Measurements from ENCODE around the gene RNASEL.
A peak's percentile ranks its signal among the peaks of the same experiment; 100 is the strongest.

The RNASEL gene

DNA sequence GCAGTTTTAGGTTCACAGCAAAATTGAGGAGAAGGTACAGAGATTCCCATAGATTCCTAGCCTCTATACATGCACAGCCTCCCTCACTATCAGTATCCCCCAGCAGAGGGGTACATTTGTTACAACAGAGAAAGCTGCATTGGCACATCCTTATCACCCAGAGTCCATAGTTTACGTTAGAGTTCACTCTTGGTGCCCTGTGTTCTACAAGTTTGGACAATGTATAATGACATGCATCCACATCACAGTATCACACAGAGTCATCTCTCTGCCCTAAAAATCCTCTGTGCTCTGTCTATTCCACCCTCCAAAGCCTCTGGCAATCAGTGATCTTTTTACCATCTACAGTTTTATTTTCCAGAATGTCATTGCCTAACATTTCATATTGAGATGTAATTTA lies 37.5 kb upstream of the RNASEL start:
- Histone ChIP-seq H3K4me3 (no peak overlapping the region), H3K27ac (no peak overlapping the region)
- no peak for DNase-seq (ENCODE audit: low spot score)
- TF ChIP-seq, protein P1, sequence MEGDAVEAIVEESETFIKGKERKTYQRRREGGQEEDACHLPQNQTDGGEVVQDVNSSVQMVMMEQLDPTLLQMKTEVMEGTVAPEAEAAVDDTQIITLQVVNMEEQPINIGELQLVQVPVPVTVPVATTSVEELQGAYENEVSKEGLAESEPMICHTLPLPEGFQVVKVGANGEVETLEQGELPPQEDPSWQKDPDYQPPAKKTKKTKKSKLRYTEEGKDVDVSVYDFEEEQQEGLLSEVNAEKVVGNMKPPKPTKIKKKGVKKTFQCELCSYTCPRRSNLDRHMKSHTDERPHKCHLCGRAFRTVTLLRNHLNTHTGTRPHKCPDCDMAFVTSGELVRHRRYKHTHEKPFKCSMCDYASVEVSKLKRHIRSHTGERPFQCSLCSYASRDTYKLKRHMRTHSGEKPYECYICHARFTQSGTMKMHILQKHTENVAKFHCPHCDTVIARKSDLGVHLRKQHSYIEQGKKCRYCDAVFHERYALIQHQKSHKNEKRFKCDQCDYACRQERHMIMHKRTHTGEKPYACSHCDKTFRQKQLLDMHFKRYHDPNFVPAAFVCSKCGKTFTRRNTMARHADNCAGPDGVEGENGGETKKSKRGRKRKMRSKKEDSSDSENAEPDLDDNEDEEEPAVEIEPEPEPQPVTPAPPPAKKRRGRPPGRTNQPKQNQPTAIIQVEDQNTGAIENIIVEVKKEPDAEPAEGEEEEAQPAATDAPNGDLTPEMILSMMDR (IDR thresholded peaks at IDR 0.05) = no peak

DNA sequence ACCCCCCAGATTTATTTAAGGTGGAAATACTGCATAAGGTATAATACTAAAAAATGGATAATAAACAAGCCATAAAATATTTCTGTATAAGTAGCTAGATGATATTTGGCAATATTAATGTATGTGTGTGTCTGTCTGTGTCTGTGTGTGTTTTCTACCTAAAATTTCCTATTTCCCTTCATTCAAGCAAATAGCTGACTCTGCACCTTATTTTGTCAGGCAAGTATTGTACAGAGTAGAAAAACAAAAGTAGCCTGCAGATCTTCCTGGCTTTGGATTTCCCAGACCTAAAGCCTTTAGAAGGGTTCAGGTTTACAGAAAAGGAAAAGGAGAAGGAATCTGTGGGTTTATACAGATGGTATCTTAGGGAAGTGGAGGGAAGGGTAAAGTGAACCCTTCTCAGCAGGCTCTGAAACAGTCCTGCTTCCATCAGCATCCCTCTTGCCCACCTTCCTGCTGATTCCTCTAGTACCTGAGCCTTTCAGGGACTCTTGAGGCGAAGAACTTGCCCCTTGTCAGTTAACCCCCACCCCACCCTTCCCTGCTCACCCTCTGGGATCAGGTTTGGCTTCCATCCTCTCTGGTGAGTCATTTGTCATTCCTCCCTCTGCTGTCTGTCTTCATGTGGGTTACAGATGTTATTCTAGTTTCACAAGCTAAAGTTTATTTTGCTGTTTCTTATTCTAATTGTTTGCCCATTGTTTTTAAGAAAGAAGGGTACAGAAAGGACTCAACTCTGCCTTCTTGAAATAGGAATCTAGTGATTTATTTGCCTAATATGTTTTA lies 36.9 kb upstream of the RNASEL start:
- H3K4me3 ChIP-seq = no peak overlapping the region
- no peak for DNase-seq (ENCODE audit: low spot score)
- TF ChIP-seq, protein P1 (IDR thresholded peaks at IDR 0.05) = no peak
- no peak overlapping the region for H3K27ac ChIP-seq

DNA sequence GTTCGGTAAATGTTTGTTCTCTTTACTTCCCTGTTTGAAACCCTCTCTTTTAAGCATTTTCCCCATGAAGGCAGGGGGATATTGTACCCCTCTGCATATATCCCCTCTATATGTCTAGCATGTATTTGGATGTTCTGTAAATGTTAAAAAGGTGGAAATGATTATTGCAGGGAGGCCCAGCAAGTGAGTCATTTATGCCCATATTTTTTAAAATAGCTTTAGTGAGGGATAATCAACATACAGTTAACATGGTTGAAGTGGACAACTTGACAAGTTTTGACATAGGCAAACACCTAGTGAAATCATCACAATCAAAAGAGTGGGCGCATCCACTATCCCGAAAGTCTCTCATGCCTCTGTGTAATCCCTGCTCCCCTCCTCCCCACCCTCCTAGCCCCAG lies 36.0 kb upstream of the RNASEL start:
- Histone ChIP-seq H3K27ac (no peak overlapping the region), H3K4me3 (no peak overlapping the region)
- TF ChIP-seq, protein P1 (IDR thresholded peaks at IDR 0.05) = no peak
- no peak for DNase-seq (ENCODE audit: low spot score)

DNA sequence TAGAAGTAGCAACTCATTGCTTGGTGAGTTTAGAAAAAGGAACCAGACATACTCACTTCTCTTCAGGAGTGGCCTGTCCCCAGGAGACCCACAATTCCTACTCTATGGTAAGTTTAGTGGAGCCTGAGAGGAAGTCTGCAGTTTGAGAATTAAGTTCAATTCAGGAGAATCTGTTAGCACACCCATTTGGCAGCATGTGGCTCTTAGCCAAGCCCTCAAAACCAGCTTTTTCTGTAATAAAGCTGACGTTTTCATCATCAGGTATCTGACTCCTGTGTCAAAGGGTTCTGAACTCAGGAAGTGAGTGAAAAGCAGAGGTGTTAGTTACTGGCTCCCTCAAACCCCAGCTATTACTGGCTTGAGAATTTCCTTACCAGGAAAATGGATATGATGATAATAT lies 35.5 kb upstream of the RNASEL start:
- no peak for DNase-seq (ENCODE audit: low spot score)
- H3K27ac ChIP-seq = no peak overlapping the region
- TF ChIP-seq, protein P1 (IDR thresholded peaks at IDR 0.05) = no peak
- H3K4me3 ChIP-seq = no peak overlapping the region

DNA sequence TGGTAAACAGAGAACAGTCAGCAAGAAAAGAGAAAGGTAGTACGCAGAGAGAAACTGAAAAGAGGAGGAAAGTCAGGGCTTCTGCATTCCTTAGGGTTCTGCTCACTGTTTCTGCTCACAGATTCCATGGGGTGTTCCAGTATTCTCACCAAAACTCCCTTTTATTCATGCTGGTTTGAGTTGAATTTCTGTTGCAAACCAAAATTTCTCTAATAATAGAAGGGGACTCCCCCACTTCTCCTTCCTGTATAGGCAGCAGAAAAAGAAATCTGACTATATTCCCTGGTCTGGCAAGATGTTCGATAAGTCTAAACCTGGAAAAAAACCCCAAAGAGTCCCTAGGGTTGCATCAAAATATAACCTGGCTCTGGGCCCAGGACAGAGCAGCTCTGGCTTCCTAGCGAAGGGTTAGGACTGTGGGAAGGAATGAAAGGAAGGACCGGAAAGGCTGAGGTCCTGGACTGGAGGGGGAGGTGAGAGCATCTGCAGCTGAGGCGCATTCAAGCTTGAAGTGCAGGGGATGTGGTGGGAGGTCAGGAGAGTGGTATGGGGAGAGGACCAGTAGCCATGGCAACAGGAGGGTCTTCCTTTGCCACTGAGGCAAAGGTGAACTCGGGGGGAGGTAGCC lies 34.0 kb upstream of the RNASEL start:
- TF ChIP-seq, protein P1 (IDR thresholded peaks at IDR 0.05) = no peak
- H3K27ac ChIP-seq = peak overlapping the region in 1 of 2 donors; percentile 40
- no peak for DNase-seq (ENCODE audit: low spot score)
- H3K4me3 ChIP-seq = no peak overlapping the region

DNA sequence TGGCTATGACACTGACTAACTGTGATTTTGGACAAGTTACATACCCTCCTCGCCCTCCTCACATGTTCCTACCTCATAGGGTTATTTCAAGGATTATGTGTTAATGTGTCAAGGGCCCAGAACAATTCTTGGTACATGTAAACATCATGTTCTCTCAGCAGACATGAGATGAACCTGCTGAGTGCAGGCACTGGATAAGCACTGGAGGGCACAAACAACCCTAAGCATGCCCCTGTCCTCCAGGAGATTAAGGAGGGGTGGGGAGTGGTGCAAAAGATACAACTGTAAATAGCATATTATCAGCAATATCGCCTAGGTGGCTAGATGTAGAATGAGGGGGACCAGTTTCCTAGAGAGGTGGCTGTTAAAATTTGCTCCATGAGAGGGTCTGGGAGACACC lies 32.9 kb upstream of the RNASEL start:
- Histone ChIP-seq H3K4me3 (no peak overlapping the region), H3K27ac (no peak overlapping the region)
- TF ChIP-seq, protein P1 (IDR thresholded peaks at IDR 0.05) = no peak
- DNase-seq (ENCODE audit: low spot score) = no peak
